NCI-H128 (cell line): Measurements from ENCODE around the gene MYH14.
"Not testable (repeated sequence)": the region's sequence is repeated elsewhere in the genome, so short reads cannot be mapped to it uniquely, and the experiment has no call there.

Experiments
- DNase-seq: peaks from one replicate; lab custom pipeline; 2025; ENCODE audit not compliant: unreplicated experiment; lab: John Stamatoyannopoulos, UW

MYH14 gene

GRCh38 chr19:50223439-50223716, 20.0 kb downstream of the MYH14 start:
- no peak for DNase-seq

DNA sequence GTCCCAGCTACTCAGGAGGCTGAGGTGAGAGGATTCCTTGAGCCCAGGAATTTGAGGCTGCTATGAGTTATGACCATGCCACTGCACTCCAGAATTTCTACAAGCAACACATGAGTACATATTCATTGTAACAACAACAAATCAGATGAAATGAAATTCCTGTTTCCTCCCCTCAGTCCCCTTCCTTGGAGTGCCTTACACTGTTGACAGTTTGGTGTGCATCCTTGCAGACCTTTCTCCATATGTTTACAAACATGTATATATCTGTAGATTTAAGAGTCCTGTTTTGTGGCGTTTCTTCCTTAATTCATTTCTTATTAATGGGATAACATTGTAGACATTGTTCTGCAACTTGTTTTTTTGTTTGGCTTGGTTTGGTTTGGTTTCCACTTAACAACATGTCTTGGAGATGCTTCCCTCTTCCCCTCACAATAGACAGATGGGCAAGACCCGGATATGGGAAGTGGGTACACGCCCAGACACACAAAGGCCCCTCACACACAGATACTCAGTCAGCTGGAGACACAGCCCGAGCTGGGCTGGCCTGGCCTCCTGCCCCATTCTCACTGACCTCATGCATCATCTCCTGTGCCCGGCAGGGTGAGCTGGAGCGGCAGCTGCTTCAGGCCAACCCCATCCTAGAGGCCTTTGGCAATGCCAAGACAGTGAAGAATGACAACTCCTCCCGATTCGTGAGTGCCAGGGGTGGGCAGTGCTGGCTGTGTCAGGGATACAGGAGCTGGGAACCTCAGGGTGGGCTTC, 21.7 kb downstream of the MYH14 start:
- no peak for DNase-seq

DNA sequence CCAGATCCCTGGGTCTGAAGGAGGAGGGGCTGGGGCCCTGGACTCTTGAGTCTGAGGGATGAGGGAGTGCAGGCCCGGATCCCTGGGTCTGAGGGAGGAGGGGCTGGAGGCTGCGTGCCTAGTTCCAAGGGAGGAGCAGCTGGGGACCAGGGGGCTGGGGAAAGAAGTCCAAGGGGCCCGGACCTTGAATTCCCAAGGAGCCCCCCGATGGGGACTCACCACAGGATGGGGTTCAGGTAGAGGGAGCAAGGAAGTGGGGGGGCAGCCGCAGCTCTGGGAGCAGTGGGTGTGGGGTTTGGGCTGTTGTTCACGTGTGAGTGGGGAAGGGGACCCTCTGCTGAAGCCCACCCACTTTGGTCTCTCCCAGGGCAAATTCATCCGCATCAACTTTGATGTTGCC, 23.1 kb downstream of the MYH14 start:
- no peak for DNase-seq

DNA sequence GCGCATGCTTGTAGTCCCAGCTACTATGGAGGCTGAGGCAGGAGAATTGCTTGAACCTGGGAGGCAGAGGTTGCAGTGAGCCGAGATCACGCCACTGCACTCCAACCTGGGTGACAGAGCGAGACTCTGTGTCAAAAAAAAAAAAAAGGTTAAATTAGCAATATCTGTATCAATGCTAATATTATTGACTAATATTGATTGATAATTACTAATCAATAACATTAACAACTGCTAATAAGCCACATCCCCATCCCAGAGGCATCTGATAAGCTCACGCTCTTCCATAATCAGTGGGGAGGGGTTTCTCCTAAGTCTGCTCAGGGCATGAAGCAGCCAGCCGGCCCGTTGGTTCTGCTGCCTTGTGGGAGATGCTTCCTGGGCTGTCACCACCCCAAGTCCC, 24.7 kb downstream of the MYH14 start:
- DNase-seq: not testable (repeated sequence)

DNA sequence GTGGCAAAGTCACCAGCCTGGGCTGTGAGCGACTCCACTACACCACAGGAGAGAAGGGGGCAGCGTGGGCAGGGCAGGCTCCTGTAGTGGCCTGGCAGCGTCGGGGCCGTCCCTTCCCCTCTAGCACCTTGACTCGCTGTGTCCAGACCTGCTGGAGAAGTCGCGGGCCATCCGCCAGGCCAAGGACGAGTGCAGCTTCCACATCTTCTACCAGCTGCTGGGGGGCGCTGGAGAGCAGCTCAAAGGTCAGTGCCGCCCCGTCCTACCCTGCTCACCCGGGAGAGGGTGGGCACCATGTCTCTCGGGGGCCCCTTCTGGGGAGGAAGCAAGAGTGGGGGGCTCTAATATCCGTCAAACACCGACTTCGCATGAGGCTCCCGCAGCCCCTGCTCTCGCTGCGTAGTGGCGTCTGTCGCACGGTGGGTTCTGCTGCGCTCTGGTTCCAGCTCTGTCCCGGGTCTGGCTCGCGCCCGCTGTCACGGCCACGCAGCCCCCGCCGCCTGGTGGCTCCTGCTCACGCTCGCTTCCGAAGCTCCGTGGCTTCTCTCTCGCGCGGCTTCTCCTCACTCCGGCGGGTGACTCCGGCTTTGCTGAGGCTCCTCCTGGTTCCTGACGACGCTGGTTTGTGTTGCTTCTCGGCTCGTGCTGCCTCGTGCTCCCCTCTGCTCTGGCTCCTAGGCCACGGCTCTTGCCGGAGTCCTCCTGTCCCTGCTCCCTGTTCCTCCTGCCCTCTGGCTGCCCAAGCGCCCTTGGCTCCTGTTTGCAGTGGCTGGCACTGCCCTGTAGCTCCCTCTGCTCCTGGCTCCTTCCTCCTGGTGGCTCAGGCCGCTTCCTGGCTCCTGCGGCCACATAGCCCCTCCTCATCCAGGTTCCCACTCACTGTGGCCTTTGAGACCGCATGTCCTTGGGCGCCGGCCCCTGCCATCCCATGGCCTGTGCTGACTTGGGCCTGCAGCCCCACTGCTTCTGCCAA, 27.2 kb downstream of the MYH14 start:
- no peak for DNase-seq

GRCh38 chr19:50231417-50231816, 28.0 kb downstream of the MYH14 start:
- DNase-seq: not testable (repeated sequence)

- no peak for DNase-seq
These were observed 28.4 kb downstream of the MYH14 start for GRCh38 chr19:50231821-50232220.

GRCh38 chr19:50232600-50232999, 29.2 kb downstream of the MYH14 start:
- DNase-seq: no peak

DNA sequence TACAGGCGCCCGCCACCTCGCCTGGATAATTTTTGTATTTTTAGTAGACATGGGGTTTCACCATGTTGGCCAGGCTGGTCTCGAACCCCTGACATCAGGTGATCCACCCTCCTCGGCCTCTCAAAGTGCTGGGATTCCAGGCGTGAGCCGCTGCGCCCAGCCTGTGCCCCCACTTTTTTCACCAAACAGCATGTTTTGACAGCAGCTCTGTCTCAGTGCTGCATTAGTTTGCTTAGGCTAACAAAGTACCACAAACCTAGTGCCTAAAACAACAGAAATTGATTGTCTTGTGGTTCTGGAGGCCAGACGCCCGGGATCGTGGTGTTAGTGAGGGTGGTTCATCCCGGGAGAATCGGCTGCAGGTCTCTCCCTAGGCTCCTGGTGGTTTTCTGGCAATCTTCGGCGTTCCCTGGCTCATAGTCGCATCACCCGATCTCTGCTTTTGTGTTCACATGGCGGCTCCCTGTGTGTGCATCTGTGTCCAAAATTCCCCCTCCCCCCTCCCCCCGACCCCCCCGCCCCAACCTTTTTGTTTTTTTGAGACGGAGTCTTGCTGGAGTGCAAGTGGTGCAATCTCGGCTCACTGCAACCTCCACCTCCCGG, 30.0 kb downstream of the MYH14 start:
- no peak for DNase-seq

- not testable (repeated sequence) for DNase-seq
These were observed 34.1 kb downstream of the MYH14 start for GRCh38 chr19:50237493-50237892.

GRCh38 chr19:50238043-50238442, 34.6 kb downstream of the MYH14 start:
- no peak for DNase-seq

- no peak for DNase-seq
These were observed 36.6 kb downstream of the MYH14 start for GRCh38 chr19:50239921-50240590.

DNA sequence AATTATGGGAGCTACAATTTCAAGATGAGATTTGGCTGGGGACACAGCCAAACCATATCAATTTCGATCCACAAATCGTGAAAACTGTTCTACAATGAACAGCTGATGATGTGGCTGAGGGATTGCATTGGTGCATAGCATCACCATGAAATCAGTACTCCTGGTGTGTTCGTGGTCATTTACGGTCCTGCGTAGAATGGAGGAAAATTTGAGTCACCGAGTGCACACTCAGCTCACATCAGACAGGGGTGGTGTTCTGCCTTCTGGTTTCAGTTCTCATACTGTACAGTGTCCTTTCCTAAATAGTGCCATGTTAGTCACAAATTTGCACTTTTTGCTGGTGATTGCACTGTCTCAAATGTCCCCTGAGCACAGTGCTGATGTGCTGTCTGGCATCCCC, 39.2 kb downstream of the MYH14 start:
- no peak for DNase-seq

GRCh38 chr19:50244695-50245094, 41.3 kb downstream of the MYH14 start:
- DNase-seq: no peak

- no peak for DNase-seq
These were observed 45.0 kb downstream of the MYH14 start for GRCh38 chr19:50248413-50248812.

DNA sequence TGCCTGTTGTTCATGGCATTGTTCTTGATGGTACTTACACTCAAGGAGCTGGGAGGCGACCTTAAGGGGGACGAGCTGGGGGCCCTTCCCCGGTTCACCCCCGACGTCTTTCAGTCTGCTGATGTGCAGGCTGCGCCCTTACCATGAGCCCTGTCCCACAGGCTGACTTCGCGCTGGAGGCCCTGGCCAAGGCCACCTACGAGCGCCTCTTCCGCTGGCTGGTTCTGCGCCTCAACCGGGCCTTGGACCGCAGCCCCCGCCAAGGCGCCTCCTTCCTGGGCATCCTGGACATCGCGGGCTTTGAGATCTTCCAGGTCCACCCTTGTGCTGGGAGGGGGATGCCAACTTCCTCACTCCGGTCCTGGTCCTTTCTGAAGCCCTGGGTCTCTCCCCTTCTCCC, 45.4 kb downstream of the MYH14 start:
- DNase-seq: no peak

GRCh38 chr19:50249636-50250035, 46.2 kb downstream of the MYH14 start:
- DNase-seq: no peak

GRCh38 chr19:50250450-50251136, 47.2 kb downstream of the MYH14 start:
- no peak for DNase-seq

GRCh38 chr19:50252111-50252886, 48.9 kb downstream of the MYH14 start:
- no peak for DNase-seq

DNA sequence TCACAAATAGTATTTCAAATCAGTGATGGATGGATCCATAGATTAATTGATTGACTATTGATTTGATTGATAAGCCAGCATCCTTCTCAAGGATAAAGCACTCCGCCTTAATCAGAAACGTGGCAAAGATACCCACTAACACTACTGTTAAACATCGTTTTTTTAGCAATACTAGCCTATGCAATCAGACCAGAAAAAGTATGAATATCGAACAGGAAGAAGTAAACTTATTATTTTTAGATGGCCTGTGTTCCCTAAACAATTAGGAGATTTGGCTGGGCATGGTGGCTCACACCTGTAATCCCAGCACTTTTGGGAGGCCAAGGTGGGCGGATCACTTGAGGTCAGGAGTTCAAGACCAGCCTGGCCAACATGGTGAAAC, 49.5 kb downstream of the MYH14 start:
- no peak for DNase-seq
